ELF-1 (cell line): ENCODE results near the gene CTNND2.

ENCODE experiments used
- DNase-seq: peaks from one replicate; pipeline ENCODE4 v3.0.0-alpha.2; 2016; ENCODE audit warnings: low read depth, low spot score

Gene CTNND2

DNA sequence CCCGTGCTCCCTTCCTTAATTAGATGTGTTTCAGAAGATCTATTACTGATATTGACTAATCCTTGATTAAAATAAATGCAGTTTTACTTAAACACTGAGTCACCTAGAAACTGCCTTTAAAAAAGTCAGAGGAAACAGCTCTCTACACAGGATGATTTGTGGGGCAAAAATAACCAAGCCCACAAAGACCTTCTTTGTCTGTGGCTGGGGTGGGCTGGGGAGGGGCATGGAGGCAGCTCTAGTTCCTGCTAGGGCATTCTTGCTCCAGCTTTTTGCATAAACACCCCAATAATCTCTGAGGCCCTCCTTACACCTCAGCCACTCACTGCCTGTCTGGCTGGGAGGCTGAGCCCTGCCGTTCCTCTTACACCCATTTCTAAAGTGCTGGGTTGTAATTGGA lies 915.6 kb downstream of the CTNND2 start:
- DNase-seq, result no peak

DNA sequence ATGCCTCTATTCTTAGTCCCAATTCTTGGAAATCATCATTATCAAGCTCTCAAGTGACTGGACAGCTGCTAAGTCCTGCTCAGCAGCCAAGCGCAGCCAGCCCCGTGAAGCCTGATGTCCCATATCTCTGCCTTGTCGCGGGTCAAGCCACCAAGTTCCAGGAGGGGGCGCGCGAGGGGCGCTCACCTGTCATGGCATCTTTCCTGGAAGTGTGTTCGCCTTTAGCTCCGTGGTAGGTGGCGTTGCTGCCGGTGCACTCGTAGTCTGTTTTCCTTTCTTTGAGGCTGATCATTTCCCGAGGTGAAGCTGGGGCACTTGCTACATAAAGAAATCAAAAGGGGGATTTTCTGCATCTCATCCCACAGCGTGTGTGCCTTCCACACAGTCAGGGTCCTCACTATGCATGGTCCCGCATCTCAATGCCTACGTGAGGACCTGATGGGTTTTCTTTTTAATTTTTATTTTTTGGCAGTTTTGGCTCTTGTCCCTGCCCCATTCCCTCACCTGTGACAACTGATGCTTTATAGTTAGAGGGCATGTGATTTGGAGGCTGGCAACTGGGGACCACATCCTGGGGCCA lies 916.2 kb downstream of the CTNND2 start:
- DNase-seq, result peak; percentile 92

DNA sequence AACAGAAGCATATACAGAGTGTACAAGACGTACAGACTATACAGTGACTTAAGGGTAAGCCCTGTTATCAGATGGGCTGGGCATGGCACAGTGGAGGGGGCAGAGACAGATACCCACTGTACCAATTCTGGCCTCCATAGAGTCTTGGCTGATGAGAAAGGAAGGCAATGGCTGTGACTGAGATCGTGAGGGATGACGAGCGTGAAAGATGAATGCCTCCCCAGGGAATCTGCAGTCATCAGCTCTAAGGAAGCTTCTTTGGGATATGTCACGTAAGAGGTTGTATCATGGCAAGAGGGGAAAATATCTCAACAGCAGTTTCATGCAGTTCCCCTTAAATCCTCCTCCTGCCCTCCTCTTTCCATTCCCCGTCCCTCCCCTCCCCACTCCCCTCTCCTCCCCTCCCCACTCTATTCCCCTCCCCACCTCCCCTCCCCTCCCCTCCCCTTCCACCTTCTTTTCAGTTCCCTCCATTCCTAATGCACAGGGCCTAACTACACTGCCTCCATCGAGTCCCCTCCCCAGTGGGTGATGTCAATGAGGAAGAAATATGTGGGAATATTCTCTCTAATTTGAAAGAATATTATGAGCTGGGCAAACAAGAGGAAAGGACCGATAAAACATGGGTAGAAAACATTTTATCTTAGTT lies 916.8 kb downstream of the CTNND2 start:
- no peak for DNase-seq

DNA sequence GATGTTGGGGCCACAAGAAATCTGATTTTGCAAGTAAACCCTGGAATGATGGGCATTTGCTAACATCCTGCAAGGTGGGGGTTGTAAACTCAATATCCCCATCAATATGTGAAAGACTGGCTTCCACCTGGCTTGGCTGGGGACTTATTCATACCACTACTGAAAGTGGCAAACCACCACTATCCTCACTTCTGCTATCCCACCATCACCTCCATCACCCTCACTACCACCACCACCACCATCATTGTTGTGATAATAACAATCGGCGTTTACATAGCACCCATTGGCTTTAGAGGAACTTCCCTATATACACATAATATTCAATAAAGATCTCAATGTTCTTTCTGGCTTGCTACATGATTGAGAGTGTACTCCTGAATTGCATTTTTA lies 918.5 kb downstream of the CTNND2 start:
- no peak for DNase-seq

DNA sequence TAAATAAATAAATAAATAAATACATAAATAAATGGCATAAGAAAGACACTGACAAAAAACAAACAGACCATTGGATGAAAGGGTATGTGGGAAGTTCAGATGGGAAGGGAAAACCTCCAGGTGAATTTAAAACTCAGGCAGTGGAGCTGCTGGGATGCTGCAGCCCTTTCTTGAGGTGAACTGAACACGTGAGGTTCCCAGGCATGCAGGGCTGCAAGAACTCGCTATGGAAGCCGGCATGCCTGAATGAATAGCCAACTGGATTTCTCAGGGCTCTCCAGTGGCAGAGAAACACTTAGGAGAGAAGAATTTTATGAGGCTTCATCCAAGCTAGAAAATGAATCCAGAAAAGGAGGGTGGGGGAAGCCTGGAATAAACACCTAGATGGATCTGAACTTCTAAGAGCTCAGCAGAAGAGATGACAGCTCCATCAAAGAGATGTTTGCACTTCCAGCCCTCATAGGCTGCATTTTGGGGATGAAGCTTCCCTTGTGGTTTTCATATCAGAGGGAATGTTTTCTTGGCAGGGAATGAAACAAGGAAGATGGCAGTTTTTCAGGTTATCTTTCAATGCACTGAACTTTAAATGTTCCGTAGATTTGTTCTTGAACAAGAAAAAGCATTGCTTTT lies 919.0 kb downstream of the CTNND2 start:
- DNase-seq, result no peak

DNA sequence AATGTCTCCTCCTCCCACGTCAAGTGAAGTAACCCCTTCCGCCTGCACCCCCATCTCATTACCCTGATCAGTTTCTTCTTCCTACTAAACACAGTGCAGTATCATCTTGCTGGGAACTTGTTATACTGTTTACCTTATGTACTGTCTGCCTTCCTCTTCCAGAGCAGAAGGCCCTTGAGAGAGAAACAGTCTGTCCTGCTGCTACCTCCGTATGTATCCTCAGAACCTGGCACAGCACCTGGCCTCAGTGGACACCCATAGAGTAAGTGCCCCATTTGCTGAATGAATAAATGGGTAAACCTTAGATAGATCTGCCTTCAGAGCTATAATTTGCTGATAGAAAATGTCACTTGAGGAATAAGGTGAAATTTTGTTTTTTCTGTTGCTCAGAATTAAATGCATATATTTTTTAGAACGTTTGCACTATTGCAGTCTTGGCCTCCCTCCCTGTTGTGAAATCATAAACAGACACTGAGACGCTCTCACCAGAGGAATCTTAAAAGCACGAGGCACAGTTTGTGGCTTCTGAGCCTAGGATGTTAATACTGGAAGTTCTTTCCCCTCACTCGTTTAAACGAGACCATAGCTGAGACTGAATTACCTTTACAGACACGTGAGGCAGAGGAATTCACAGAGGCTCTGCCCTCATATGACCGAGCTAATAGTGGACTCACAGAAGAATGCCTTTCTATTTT lies 920.1 kb downstream of the CTNND2 start:
- no peak for DNase-seq

DNA sequence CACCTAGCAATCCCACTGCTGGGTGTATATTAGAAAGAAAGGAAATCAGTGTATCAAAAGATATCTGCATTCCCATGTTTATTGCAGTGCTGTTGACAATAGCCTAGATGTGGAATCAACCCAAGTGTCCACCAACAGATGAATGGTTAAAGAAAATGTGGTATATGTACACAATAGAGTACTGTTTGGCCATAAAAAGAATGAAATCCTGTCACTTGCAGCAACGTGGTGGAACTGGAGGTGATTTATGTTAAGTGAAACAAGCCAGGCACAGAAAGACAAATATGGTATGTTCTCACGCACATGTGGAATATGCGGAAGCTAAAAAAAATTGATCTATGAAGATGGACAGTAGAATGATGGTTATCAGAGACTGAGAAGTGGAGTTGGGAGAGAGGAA lies 921.6 kb downstream of the CTNND2 start:
- no peak for DNase-seq

DNA sequence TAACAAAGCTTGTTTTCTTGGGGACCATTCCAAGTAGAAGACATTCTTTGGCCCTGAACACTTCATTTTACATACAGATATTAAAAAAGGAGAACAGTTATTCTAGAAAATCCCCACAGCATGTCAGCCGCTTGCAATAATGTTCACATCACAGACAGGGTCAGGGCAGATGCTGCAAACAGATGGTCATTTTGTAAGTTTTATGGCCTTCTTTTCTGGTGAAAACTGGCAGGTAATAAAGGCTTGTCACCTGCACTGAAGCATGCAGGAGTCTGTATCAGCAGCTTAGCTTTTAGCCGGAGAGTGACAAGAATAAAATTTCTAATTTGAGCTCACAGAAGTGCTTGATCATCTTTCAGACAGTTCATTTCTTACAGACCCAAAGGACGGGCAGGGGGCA lies 922.3 kb downstream of the CTNND2 start:
- DNase-seq, result no peak

DNA sequence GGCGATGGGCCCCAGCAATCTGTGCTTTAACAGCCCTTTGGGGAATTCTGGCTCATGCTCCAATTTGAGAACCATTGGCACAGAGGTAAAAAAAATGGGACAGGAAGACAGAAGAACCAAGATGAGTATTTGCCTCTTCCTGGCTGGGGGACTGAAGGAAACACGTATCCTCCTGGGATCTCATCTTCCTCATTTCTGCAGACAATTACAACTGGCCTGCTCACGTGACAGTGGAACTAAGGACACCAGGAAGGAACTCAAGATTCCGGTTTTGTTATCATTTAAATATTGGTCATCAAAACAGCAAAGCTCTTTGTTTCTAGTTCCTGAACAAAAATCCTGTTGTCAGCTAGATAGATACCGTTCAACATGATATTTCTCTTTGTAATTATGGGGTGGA lies 927.2 kb downstream of the CTNND2 start:
- no peak for DNase-seq

DNA sequence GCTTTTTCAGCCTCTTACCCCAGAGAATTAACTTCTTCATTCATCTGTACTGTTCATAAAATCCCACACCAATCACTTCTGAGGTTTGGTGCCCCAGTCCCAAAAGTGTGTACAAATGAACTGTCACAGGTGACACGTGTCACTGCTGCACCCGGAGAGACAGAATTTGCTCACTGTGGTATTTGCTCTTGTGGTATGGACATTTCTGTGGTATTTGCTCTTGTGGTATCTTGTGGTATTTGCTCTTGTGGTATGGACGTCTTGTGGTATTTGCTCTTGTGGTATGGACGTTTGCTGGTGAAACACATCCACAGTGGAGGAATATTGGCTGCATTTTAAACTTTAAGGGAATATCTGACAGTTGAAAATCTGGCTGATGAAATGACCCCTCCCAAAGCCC lies 928.3 kb downstream of the CTNND2 start:
- DNase-seq, result no peak

DNA sequence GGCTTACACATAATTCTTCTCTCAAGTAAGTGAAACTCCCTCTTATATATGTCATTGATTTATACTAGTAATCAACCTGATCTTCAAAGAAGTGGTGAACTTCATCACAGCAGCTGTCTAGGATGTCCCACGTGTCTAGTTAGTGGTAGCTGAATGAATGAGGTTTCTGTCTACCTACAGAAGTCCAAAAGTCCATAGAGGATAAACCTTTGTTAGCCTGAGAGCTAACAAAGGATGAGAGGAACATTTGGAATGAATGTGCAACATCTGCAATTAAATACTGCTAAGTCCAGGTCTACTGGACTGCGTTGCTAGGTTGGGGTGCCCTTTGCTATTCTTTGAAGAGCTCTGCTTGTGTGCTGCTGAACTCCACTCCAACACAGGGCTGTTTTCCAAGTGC lies 929.4 kb downstream of the CTNND2 start:
- DNase-seq, result no peak

DNA sequence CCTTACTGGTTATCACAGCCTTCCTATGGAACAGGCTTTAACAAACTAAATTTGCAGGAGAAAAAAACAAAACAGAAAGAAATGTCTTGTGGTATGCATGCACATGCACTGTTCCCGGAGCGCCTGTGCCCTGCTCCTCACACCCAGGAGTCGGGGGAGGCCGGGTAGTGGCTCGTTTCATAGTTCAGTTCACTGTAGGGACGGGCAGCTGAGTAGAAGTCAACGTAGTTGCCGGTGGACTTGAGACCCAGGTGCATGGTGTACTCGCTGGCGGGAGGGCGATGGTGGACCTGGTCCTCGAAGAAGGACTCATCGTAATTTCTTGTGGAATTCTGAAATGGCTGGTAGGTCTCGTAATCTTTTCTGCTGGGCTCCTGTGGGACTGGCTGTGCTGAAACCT lies 930.9 kb downstream of the CTNND2 start:
- DNase-seq, result no peak

DNA sequence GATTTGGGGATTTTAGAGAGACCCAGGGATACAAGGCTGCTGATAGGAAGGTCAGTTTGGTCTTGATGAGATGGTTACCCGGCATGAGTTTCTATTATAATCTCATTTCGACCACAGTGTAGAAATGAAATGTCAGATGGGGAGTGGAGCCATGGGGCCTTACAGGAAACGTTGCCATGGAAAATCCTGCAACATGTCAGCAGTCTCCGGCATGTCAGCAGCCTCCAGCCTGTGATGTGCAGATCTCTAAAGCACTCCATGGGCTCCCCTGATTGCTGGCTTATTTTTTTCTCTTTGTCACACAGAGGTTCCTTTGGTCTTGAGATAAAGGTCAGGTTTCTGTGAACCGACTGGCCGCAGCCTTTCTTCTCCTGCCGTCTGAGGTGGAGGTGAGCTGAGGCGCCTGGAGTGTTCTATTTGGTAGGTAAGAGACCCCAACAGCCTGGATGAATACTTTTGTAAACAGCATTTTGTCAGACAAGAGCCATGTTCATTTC lies 934.5 kb downstream of the CTNND2 start:
- DNase-seq, result no peak

DNA sequence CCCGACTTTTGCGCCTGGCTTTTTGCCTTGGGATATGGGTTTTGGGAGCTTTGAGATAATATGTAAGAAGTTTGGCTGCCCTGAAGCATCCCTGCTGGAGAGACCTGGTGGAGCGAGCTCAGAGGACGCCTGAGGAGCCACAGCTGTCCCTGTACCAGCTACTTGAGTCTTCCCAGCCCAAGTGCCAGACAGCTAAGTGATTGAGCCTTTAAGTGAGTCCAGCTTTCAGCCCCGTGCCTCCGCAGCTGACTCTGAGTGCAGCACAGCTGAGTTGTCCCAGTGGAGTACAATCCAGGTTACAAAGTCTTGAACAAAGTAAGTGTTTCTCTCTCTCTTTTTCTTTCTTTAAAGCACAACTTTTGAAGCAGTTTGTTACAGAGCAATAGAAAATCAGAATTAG lies 939.4 kb downstream of the CTNND2 start:
- DNase-seq, result peak; percentile 10

DNA sequence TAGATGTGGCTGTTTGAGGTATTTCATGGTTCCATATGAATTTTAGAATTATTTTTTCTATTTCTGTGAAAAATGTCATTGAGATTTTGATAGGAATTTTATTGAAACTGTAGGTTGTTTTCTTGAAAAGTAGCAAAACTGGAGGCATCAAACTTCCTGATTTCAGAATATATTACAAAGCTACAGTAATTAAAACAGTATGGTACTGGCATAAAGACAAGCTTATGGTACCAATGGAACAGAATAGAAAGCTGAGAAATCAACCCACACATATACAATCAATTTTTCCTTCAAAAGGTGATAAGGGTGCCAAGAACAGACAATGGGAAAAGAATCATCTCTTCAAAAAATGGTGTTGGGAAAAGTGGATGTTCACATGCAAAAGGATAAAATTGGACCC lies 945.5 kb downstream of the CTNND2 start:
- no peak for DNase-seq

DNA sequence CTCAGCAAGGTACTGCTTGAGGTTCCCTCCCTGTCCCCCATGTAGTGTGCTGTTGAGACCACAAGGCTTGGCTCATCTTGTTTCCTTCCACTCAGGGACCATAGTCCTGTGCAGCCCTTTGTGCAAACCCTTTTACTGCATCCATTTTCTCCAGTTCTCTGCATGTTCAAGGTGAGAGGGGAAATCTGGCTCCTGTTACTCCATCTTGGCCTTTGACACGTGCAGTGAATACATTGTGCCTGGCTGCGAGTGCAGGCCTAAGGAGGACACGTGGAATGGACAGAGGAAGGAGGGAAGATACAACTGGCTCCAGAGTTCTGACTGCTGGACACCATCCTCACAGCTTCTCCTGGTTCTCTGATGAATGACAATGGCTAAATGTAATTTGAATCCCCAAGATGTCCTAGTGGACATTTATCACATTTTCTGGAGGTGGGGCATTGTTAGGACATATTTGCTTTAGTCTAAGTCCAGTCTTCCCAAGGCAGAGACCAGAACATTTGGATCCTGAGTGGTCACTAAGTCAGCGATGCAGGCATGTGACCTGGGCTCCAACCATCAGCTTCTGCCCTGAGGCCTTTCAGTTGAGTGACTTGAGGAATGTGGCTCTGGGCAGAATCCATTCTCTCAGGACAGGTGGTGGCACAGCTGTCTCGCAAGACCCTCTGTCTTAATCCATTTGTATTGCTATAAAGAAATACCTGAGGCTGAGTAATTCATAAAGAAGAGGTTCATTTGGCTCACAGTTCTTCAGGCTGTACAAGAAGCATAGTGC lies 954.2 kb downstream of the CTNND2 start:
- DNase-seq, result peak; percentile 37

DNA sequence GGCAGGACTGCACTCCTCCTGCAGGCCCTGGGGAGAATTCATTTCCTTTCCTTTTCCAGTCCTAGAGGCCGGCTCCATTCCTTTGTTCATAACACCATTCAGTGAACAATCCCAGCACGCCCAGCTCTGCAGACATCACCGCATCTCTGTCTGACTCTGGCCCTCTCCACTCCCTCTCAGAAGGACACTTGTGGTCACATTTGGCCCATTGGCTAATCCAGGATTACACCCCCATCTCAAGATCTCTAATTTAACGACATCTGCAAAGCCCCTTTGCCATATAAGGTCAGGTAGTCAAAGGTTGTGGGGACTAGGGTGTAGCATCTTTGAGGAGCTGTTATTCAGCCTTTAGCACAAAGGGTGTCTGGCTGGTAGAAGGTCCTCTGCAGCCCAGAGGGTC lies 958.2 kb downstream of the CTNND2 start:
- DNase-seq, result no peak

DNA sequence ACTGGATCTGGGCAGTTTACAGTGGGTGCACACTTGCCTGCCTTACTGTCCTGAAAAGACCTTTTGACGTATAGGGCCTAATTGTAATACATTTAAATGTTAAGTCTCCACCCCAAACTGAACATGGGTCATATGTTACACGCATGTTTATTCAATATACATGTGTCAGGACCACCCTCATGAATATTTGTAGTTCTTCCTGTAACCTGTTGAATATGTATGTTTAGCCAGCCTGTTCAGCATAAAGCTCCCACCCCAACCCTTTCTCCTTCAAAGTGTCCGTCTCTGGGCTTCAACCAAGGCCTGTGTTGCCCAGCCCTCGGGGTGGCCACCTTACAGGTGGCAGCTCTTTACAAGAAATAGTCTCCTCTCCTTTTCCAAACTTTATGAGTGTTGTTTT lies 962.3 kb downstream of the CTNND2 start:
- DNase-seq, result no peak

DNA sequence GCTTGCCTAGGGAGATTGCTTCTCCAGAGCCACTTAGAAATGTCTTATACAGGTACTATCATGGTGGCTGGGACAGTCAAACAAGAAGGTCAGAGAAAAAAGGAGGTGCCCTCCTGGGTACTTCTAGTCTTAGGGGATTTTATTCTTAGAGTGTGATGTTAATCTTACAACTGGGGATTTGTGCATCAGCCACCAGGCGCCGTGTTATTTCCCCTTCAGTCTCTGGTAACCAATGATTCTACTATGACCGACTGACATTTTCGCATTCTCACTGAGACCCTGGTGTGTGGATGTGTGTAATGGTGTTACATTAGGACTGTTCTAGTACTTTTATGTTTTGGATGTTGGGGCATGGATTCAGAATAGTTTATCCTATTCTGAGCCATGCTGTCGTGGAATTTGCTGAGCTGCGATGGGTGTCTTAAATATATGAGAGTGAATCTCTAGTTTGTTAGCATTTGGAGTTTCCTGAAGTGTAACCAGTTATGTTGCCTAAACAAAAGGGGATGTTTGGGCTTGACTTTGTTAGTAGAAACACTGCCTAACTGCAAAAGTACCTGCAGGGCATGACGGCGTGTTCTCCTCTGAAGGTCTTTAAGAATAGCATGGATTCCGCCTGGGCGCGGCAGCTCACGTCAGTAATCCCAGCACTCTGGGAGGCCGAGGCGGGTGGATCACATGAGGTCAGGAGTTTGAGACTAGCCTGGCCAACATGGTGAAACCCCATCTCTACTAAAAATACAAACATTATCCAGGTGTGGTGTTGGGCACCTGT lies 968.0 kb downstream of the CTNND2 start:
- DNase-seq, result peak; percentile 68

DNA sequence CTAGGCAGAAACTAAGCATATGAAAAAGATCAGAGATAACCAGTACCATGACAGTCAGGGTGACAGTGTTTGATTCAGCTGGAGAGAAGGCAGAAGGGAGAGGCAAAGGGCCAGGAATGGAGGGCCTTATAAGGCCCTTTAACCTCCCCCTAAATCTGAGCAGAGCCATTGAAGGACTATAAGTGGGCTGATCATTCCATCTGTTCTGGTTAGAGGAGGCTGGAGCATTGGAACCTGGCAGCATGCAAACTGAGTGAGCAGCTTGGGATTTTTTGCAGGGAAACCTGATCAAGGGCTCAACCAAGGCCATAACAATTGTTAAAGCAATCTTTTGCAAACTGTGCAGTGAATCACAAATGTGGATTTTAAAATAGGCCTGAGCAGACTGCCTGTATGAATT lies 968.7 kb downstream of the CTNND2 start:
- DNase-seq, result no peak

DNA sequence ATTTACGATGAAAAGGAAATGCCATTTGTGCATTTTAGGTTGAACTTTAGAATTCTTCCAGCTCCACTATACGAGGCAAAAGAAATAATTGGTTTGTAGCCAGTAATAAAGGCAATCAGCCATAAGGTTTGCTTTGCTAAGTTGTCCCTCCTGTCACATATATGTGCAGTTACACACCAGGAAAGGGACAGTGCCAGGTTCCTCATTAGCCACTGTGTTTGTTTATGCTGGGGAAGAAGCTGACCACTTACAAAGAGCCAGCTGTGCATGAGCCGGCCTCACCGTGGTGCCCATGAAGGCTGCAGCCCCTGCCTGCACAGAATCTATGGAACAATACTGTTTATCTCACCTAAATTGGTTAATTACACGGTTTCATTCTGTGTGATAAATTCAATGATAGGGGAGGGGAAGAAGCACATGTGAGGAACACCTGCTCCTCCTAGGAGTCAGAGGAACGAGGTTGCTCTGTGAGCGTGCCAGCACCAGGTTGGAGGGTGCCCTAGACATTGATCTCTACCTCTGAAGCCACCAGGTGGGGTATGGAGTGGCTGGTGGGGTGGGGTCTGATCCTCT lies 969.4 kb downstream of the CTNND2 start:
- no peak for DNase-seq
